Sigmoid colon (tissue), 7 donors: ENCODE data around the gene ITGB5. TPM values are rescaled to one million over a fixed set of nuclear protein-coding genes. Genes with fewer than 3 reads are reported as not detected.

Source experiments
- DNase-seq: peaks from one replicate; pipeline ENCODE4 v3.0.0-alpha.2; 2019
- H3K27ac ChIP-seq, 4 donors: fragments of 200-600 bp; sonication (generic); one replicate each; pipeline ENCODE4 v1.5.1; 2016 to 2019; ENCODE audit warnings: mild to moderate bottlenecking in 1 of 4
- H3K27me3 ChIP-seq, 3 donors: fragments of 200-600 bp; sonication (generic); one replicate each; pipeline ENCODE4 v1.5.1; 2019; ENCODE audit warnings: mild to moderate bottlenecking in 1 of 3
- H3K36me3 ChIP-seq, 4 donors: fragments of 200-600 bp; sonication (generic); one replicate each; pipeline ENCODE4 v1.5.1; 2016 to 2019
- H3K4me1 ChIP-seq, 4 donors: fragments of 200-600 bp; sonication (generic); one replicate each; pipeline ENCODE4 v1.5.1; 2017 to 2019
- H3K4me3 ChIP-seq, 4 donors: fragments of 200-600 bp; sonication (generic); one replicate each; pipeline ENCODE4 v1.5.1; 2017 to 2019; ENCODE audit warnings: mild to moderate bottlenecking in 2 of 4, moderate library complexity in 1 of 4
- H3K9me3 ChIP-seq, 4 donors: fragments of 200-600 bp in 3 of 4; sonication (generic) in 3 of 4; one replicate each; pipeline versions ENCODE4 v1.5.1 to v1.6.1; 2013 to 2019
- EP300 ChIP-seq, 4 donors: sonication (generic); formaldehyde crosslinking; IDR thresholded peaks; one replicate each; pipeline ENCODE4 v1.6.1; 2017; ENCODE audit warnings: antibody characterized with exemption in 4 of 4
- POLR2A ChIP-seq, 2 donors: fragments of 450-650 bp; IDR thresholded peaks; one replicate each; pipeline ENCODE4 v1.6.1; 2016; ENCODE audit warnings: antibody characterized with exemption in 2 of 2, mild to moderate bottlenecking in 2 of 2, moderate library complexity in 2 of 2
- POLR2AphosphoS5 ChIP-seq, 4 donors: sonication (generic); formaldehyde crosslinking; IDR thresholded peaks; one replicate each; pipeline ENCODE4 v1.6.1; 2017; ENCODE audit warnings: antibody characterized with exemption in 4 of 4
- WGBS, 2 donors: extraction: QIAGEN DNeasy Blood & Tissue Kit; methylation state at CpG; one replicate each; pipeline ENCODE4 v1.1.7; 2013; 5-methylcytosine and 5-hydroxymethylcytosine counted together
- intact Hi-C: fragments of 100-400 bp; cut with DNase I; formaldehyde crosslinking; loops from one replicate; pipeline ENCODE4 v1.15.1; 2023
- polyA plus RNA-seq, 3 donors: library from polyadenylated mRNA; stranded (reverse); fragments of 200-250 nt; gene quantifications; one replicate each; pipeline ENCODE4 v1.2.3, GENCODE V29; 2013
- total RNA-seq, 4 donors: library from RNA; depleted of rRNA; stranded (reverse); fragments of >200 nt; gene quantifications; one replicate each; pipeline ENCODE4 v1.1.0, GENCODE V29; 2016
- TF ChIP-seq, protein P1 (sequence below), 4 experiments: fragments of 450-650 bp in 3 of 4; fragments of 200-600 bp in 1 of 4; IDR thresholded peaks; one replicate each; pipeline ENCODE4 v1.5.1; 2016 to 2019; ENCODE audit warnings: antibody characterized with exemption in 4 of 4, mild to moderate bottlenecking in 3 of 4, moderate library complexity in 2 of 4
- donor health status: healthy with polysubstance abuse.
- donor health status: Bipolar disorder and iron deficiency.
- donor health status: healthy.

The ITGB5 gene
- total and polyA plus RNA-seq, 7 donors, result 15.0 to 203 (median 89.2) TPM

DNA sequence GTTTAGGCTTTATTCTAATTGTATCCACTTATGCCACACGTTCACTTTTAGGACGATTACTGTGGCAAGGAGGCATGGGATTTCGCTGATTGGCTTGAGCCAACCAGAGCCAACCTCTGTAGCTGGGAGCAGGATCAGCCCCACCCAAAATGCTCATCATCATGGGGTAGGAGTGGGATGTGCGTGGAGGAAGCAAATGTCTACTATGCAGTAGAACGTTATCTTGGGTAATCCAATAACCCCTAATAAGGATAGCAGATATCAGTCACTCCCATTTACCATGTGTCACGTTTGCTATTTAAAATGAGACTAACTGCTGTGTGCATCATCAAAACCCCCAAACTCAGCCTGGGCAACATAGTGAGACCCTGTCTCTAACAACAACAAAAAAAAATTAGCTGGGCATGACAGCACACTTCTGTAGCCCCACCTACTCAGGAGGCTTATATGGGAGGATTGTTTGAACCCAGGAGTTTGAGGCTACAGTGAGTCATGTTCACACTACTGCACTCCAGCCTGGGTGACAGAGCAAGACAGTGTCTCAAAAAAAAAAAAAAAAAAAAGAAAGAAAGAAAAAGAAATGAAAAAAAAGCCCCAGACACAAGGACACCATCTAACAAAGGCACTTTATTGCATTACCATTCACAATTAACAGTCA is 17.8 kb upstream of the ITGB5 start:
- DNase-seq, result no peak
- intact Hi-C loops, result loop anchor here (5.0 kb wide), 1 partner anchor 338 kb away; no protein-coding TSS in a partner anchor
- H3K27me3 ChIP-seq, result no peaks in the 10 kb centered on the region
- H3K36me3 ChIP-seq, result no peaks in the 10 kb centered on the region
- H3K4me1 ChIP-seq, result no peaks in the 10 kb centered on the region
- H3K9me3 ChIP-seq, result no peaks in the 10 kb centered on the region
- no peak overlapping the region for H3K4me3 ChIP-seq
- no peak overlapping the region for H3K27ac ChIP-seq
- TF ChIP-seq EP300 (IDR thresholded peaks at IDR 0.05) (no peak), POLR2AphosphoS5 (IDR thresholded peaks at IDR 0.05) (no peak), POLR2A (IDR thresholded peaks at IDR 0.05) (no peak)
- TF ChIP-seq, protein P1, sequence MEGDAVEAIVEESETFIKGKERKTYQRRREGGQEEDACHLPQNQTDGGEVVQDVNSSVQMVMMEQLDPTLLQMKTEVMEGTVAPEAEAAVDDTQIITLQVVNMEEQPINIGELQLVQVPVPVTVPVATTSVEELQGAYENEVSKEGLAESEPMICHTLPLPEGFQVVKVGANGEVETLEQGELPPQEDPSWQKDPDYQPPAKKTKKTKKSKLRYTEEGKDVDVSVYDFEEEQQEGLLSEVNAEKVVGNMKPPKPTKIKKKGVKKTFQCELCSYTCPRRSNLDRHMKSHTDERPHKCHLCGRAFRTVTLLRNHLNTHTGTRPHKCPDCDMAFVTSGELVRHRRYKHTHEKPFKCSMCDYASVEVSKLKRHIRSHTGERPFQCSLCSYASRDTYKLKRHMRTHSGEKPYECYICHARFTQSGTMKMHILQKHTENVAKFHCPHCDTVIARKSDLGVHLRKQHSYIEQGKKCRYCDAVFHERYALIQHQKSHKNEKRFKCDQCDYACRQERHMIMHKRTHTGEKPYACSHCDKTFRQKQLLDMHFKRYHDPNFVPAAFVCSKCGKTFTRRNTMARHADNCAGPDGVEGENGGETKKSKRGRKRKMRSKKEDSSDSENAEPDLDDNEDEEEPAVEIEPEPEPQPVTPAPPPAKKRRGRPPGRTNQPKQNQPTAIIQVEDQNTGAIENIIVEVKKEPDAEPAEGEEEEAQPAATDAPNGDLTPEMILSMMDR (IDR thresholded peaks at IDR 0.05), result no peak
- 73 to 85% methylated on average over 6 of the region's 6 CpGs for WGBS, 2 donors

- Histone ChIP-seq H3K27me3 (no peaks in the 10 kb centered on the region), H3K4me3 (no peak overlapping the region), H3K9me3 (no peaks in the 10 kb centered on the region), H3K36me3 (no peaks in the 10 kb centered on the region), H3K4me1 (no peaks in the 10 kb centered on the region), H3K27ac (no peak overlapping the region)
- TF ChIP-seq EP300 (IDR thresholded peaks at IDR 0.05), result no peak
- TF ChIP-seq POLR2A (IDR thresholded peaks at IDR 0.05), result no peak
- TF ChIP-seq, protein P1 (IDR thresholded peaks at IDR 0.05), result no peak
- no peak for TF ChIP-seq POLR2AphosphoS5 (IDR thresholded peaks at IDR 0.05)
- 73 to 83% methylated on average over 1 of the region's 1 CpG for WGBS, 2 donors
- no peak for DNase-seq
- intact Hi-C loops, result loop anchor here (5.0 kb wide), 1 partner anchor 337 kb away; no protein-coding TSS in a partner anchor
Measured at GRCh38 chr3:124903896-124904834, 17.0 kb upstream of the ITGB5 start.

DNA sequence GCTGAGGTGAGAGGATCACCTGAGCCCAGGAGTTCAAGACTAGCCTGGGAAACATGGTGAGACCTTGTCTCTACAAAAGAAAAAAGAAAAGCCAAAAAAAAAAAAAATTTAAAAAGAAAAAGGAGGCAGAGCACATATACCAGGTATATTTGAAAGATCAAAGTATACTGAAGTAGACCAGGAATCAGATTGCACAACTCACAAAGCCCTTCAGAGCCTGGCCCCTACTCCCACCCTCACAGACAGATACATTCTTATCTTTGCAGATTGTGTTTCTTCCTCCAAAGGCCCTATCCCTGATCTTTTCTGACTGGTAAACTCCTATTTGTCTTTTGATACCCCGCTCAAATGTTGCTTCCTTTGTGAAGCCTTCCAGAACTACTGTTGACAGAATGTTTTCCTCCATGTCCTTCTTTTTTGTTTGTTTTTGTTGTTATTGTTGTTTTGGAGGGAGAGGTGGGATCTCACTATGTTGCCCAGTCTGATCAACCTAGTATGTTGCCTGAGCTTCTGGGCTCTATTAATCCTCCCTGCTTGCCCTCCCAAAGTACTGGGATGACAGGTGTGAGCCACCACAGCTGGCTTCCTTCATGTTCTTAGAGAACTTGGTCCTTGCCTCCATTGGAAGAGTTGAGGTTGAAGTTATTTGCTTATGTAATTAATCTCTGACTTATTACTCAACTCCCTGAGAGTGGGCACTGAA is 9.8 kb upstream of the ITGB5 start:
- TF ChIP-seq POLR2A (IDR thresholded peaks at IDR 0.05) (no peak), POLR2AphosphoS5 (IDR thresholded peaks at IDR 0.05) (no peak), EP300 (IDR thresholded peaks at IDR 0.05) (no peak)
- TF ChIP-seq, protein P1 (IDR thresholded peaks at IDR 0.05), result no peak
- Histone ChIP-seq H3K4me3 (no peak overlapping the region), H3K4me1 (peaks cover 0 to 12% (median 5%) of the 10 kb centered on the region in 4 donors), H3K9me3 (no peaks in the 10 kb centered on the region), H3K36me3 (no peaks in the 10 kb centered on the region), H3K27me3 (no peaks in the 10 kb centered on the region), H3K27ac (no peak overlapping the region)
- no peak for DNase-seq
- 97 to 100% methylated on average over 1 of the region's 1 CpG for WGBS, 2 donors
- intact Hi-C loops, result no loop called here

GRCh38 chr3:124895756-124896155 is 8.6 kb upstream of the ITGB5 start:
- TF ChIP-seq, protein P1 (IDR thresholded peaks at IDR 0.05), result no peak
- TF ChIP-seq POLR2A (IDR thresholded peaks at IDR 0.05) (no peak), EP300 (IDR thresholded peaks at IDR 0.05) (no peak), POLR2AphosphoS5 (IDR thresholded peaks at IDR 0.05) (no peak)
- H3K9me3 ChIP-seq, result no peaks in the 10 kb centered on the region
- H3K27me3 ChIP-seq, result no peaks in the 10 kb centered on the region
- H3K27ac ChIP-seq, result peak overlapping the region in 1 of 4 donors; percentile 31
- H3K4me1 ChIP-seq, result peaks cover 0 to 12% (median 5%) of the 10 kb centered on the region in 4 donors
- WGBS, 2 donors, result 92 to 93% methylated on average over 7 of the region's 7 CpGs
- peak; percentile 38 for DNase-seq
- no peak overlapping the region for H3K4me3 ChIP-seq
- H3K36me3 ChIP-seq, result no peaks in the 10 kb centered on the region
- intact Hi-C loops, result no loop called here
